WTC11 (cell line): ENCODE results near the gene CDCA7.

Experiments
- MYBL2 ChIP-seq: sonication (generic); formaldehyde crosslinking; IDR thresholded peaks from 2 replicates; pipeline ENCODE4 v1.8.1; 2023; ENCODE audit warnings: mild to moderate bottlenecking, moderate library complexity, missing genetic modification reagents
- TF ChIP-seq, protein P1 (sequence below): sonication (generic); formaldehyde crosslinking; conservative IDR thresholded peaks from 2 replicates; pipeline ENCODE4 v1.8.1; 2022; ENCODE audit warnings: mild to moderate bottlenecking, missing genetic modification reagents

DNA sequence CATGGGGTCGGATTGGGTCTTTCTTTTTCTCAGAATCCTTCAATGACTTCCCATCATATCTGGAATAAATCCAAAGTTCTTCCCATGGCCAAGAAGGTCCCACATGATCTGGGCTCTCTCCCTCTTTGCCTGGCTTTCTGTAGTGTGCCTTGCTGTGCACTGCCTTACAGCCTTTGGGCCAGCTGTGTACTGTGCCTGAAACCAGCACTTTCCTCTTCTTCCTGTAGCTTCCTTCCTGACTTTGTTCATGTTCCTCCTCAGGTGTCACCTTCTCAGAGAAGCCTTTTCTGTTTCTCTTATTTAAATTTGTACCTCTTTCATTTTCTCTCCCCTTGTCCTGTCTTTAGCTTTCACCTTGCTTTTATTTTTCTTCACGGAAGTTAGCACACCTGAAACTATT lies 4.3 kb upstream of the CDCA7 start:
- no peak for TF ChIP-seq MYBL2 (CRISPR knock-in tag)
- TF ChIP-seq, protein P1, sequence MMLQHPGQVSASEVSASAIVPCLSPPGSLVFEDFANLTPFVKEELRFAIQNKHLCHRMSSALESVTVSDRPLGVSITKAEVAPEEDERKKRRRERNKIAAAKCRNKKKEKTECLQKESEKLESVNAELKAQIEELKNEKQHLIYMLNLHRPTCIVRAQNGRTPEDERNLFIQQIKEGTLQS (CRISPR knock-in tag) = no peak
